Measurements from ENCODE around the gene PTPN4. TPM values are rescaled to one million over a fixed set of nuclear protein-coding genes. Genes with fewer than 3 reads are reported as not detected.

PTPN4 gene
- total and polyA plus RNA-seq, 9 of the 15 experiments (the other 6 are each of a cell fraction or from before 2014, with no cell fraction given) = 5.0 to 32.8 (median 27.3) TPM

GRCh38 chr2:119823734-119824334, 64.1 kb downstream of the PTPN4 start:
- Histone ChIP-seq H3K36me3 (ENCODE audit: control insufficient read depth, insufficient read depth, low read length) (no peaks in the 10 kb centered on the region), H3K4me3 (no peak overlapping the region), H4K20me1 (replicated peaks; ENCODE audit: control insufficient read depth, insufficient read depth, low read length) (no peaks in the 10 kb centered on the region; the same call in 1 of the 2 replicates), H3K9ac (ENCODE audit: insufficient read depth in 1 of 2, low read depth in 2 of 2, low read length in 2 of 2) (no peak overlapping the region), H3K27ac (ENCODE audit: extremely low read depth, low read depth, low read length) (no peak overlapping the region), H3K9me3 (replicated peaks; ENCODE audit: control insufficient read depth, insufficient read depth, low read depth, low read length) (no peaks in the 10 kb centered on the region), H2AFZ (ENCODE audit: low read depth, low read length) (no peak overlapping the region), H3K79me2 (ENCODE audit: control insufficient read depth, insufficient read depth, low read length) (peaks cover 7% of the 10 kb centered on the region; the same call in 2 of the 3 replicates), H3K4me1 (replicated peaks in 1 of 2; ENCODE audit: control insufficient read depth in 2 of 2, insufficient read depth in 2 of 2, low read length in 2 of 2) (0 out of 5 replicates have a peak, but pooled peaks cover 0 to 3% of the 10 kb centered on the region in 2 experiments), H3K27me3 (ENCODE audit: control insufficient read depth in 2 of 2, insufficient read depth in 2 of 2, low read length in 2 of 2) (no peaks in the 10 kb centered on the region), H3K4me2 (ENCODE audit: insufficient read depth, low read length) (no peak overlapping the region), H3K9me1 (ENCODE audit: control insufficient read depth, insufficient read depth, low read length) (no peaks in the 10 kb centered on the region)
- POLR2A ChIA-PET = interaction anchor here (1.0 kb wide), 1 partner anchor 13 kb away, joined by 3 read pairs; no protein-coding TSS in a partner anchor
- in situ Hi-C loops (cut with MboI) = no loop called here
- intact Hi-C loops (cut with micrococcal nuclease) = loop anchor here (1.0 to 2.0 kb wide), 2 partner anchors 71 to 122 kb away; no protein-coding TSS in a partner anchor
- CTCF ChIA-PET (ENCODE audit: low intra/inter-chr PET ratio) = interaction anchor here (1.3 to 1.7 kb wide), 2 partner anchors 70 to 122 kb away, joined by 4 to 11 read pairs; no protein-coding TSS in a partner anchor
- FAIRE-seq (peak; percentile 92), ATAC-seq (peak; percentile 87), DNase-seq (ENCODE audit: extremely low read depth in 1 of 4, low spot score in 3 of 4) (peak; percentile 20 to 50 (median 36))
- whole genome bisulfite sequencing (ENCODE audit: insufficient coverage, low coverage, missing lambda C conversion rate) = 18% methylated on average over 7 of the region's 7 CpGs
- BruUV-seq (replicated peaks) = no TSS peak
- TF ChIP-seq CTCF (IDR thresholded peaks at IDR 0.05 in 2 of 3, conservative IDR thresholded peaks at IDR 0.05 in 1 of 3; ENCODE audit: insufficient read depth in 2 of 3, low read depth in 1 of 3, low read length in 3 of 3) (peak; percentile 57 to 71 (median 60)), REST (IDR thresholded peaks at IDR 0.05; ENCODE audit: borderline replicate concordance) (peak; percentile 70; the same call in 1 of the 2 replicates), REST (CRISPR knock-in tag; IDR thresholded peaks at IDR 0.05; ENCODE audit: low read depth) (no peak)

Measured in K562 (cell line).